ENCODE measurements around the gene SMG6.

DNA sequence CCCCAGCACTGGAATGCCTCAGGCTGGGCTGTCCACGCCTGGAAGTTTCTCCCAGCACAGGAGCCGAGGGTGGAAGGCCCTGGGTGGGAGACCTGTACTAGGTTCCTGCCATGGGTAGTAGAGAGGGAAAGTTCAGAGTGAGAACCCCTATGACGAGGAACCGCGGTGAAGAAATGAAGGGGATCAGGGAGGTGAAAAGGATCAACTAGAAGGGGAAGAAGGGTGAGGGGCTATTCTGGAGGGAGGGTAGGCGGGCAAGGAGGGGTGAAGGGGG, 243.3 kb downstream of the SMG6 start:
- TF ChIP-seq, protein P1, sequence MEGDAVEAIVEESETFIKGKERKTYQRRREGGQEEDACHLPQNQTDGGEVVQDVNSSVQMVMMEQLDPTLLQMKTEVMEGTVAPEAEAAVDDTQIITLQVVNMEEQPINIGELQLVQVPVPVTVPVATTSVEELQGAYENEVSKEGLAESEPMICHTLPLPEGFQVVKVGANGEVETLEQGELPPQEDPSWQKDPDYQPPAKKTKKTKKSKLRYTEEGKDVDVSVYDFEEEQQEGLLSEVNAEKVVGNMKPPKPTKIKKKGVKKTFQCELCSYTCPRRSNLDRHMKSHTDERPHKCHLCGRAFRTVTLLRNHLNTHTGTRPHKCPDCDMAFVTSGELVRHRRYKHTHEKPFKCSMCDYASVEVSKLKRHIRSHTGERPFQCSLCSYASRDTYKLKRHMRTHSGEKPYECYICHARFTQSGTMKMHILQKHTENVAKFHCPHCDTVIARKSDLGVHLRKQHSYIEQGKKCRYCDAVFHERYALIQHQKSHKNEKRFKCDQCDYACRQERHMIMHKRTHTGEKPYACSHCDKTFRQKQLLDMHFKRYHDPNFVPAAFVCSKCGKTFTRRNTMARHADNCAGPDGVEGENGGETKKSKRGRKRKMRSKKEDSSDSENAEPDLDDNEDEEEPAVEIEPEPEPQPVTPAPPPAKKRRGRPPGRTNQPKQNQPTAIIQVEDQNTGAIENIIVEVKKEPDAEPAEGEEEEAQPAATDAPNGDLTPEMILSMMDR (IDR thresholded peaks at IDR 0.05), result no peak
- TF ChIP-seq EP300 (IDR thresholded peaks at IDR 0.05), result no peak

Data from sigmoid colon (tissue), 4 donors.